GM21529 (cell line): ENCODE data around the gene ALPL.
"Not testable (repeated sequence)": the region's sequence is repeated elsewhere in the genome, so short reads cannot be mapped to it uniquely, and the experiment has no call there.

ENCODE experiments used
- ATAC-seq: cut with Tn5 transposase; IDR thresholded peaks from one replicate; pipeline ENCODE4 v1.9.1; 2021; ENCODE audit not compliant: unreplicated experiment

ALPL gene

GRCh38 chr1:21553116-21553926, 44.1 kb downstream of the ALPL start:
- no peak for ATAC-seq

DNA sequence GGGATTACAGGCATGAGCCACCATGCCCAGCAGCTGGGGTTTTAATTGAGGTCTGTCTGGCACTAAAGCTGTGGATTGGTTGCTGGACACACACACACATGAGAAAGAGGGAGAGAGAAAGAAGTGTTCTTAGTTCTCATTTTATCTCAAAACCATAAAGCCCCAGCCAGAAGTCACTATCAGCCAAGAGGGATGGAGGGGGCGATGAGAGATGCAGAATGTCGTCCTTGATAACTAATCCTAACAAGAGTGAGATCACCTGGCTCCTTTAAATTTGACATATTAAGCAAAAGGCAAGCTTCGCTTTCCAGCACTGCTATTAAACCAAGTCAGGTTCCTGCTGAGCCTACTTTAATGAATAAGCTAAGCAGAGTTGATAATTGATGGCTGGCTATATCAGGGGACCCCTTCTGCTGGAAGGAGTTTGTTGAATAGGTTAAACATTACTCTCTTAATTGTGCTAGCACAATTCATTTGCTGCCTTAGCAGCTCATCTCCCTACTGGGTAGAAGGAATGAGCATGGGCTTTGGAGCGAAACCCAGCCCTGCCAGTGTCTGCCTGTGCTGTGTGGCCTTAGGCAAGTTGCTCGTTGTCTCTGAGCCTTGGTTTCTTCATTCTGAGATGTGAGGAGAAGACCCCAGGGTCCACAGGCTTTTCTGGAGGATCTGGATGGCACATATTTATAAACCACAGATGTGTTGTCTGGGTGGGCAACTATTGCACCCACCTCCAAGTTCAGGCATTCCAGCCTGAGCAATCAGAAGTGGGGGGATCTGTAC, 50.8 kb downstream of the ALPL start:
- ATAC-seq, result no peak

GRCh38 chr1:21560916-21561638, 51.9 kb downstream of the ALPL start:
- no peak for ATAC-seq

DNA sequence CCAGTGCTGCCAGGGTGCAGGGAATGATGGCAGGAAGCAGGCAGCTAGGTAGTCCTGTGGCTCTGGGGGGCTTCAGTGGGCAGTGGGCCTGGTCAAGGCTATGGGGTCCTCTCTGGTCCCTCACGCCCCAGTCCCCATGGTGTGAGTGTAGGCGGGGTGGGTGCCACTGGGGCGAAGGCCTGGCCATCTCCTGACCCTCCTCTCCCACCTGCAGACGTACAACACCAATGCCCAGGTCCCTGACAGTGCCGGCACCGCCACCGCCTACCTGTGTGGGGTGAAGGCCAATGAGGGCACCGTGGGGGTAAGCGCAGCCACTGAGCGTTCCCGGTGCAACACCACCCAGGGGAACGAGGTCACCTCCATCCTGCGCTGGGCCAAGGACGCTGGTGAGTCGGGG, 53.7 kb downstream of the ALPL start:
- no peak for ATAC-seq

DNA sequence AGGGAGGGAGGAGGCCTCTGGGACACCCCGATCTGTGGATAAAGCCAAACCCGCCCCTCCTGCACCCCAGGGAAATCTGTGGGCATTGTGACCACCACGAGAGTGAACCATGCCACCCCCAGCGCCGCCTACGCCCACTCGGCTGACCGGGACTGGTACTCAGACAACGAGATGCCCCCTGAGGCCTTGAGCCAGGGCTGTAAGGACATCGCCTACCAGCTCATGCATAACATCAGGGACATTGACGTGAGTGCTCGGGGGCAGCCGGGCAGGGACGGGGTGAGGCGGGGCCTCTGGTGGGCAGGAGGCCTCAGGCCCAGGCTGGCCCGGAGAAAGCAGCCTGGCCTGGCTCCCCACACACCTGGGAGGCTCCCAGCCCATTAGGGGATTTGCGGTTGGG, 54.7 kb downstream of the ALPL start:
- no peak for ATAC-seq

GRCh38 chr1:21564521-21565095, 55.4 kb downstream of the ALPL start:
- ATAC-seq, result no peak

DNA sequence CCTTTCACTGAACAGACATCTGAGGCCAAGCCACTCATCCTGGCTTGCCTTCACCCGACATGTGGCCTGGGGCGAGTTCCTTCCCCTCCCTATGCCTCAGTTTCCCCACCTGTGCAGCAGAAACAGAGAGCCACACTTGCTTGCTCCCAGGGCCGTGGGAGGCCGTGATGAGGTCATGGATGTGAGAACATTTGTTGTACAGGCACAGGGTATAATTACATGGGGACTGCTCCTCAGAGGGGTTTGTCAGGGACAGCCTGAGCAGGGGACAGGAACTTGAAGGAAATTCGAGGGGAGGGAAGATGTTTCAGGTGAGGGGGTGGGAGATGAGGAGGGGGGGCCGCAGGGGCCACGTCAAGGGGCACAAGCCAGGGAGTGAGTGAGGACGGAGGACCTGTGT, 56.1 kb downstream of the ALPL start:
- no peak for ATAC-seq

GRCh38 chr1:21566361-21566760, 57.1 kb downstream of the ALPL start:
- ATAC-seq, result not testable (repeated sequence)

DNA sequence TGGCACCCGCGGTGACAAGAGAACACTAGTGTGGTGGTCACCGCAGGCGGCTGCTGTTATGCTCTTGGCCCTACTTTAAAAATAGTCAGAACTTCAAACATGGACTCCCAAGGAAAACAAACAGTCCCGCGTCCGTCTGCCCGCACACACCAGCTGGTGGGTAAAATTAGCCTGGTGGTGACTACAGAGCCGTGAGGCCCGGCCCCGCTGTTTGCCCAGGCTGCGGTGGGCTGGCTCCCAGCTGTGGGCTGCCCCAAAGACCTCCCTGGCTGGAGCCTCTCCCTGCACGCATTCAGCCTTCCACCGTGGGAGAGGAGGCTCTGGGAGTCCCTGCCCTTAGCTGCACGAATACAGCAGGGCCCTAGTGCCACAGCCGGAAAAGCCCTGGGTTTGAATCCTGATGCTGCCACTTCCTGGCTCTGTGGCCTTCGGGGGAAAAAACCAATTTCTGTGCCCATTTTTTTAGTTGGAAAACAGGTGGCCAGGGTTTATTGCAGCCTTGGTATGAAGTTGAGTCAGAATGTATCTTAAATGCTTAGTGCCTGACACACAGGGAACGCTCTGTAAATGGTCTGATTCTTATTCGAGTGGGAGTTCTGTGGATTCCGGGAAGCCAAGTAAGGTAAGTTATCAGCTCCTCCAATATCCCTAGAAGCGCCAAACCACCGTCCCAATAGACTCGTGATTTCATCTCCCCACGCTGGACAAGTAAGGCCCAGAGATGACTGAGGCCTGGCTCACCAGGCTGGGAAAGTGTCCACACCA, 58.2 kb downstream of the ALPL start:
- no peak for ATAC-seq

DNA sequence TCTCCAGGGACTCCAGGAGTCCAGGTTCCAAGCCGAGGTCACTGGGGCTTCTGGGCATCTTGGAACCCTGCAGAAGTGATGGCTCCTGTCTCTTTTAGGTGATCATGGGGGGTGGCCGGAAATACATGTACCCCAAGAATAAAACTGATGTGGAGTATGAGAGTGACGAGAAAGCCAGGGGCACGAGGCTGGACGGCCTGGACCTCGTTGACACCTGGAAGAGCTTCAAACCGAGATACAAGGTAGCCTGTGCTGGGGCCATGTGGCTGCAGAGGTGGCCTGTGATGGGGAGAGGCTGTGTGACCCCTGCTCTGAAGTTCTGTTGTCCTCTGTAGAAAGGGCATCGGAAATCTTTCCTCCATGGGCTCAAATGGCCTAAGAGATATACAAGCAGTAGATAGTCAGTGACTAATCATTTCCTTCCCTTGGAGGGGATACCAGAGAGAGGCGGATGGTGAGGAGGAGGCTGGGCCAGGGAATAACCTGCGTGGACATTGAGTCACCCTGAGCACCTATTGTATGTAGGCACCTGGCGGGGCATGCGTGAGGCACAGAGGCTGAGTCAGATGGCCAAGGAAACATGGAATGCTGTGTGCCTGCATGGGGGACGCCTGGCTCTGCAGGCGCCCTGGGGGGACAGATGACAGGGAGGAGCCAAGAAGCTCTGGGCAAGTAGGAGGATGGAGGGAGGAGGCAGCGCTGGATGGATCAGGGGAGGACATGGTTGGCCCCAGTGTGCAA, 59.0 kb downstream of the ALPL start:
- no peak for ATAC-seq

GRCh38 chr1:21568809-21569385, 59.7 kb downstream of the ALPL start:
- no peak for ATAC-seq

DNA sequence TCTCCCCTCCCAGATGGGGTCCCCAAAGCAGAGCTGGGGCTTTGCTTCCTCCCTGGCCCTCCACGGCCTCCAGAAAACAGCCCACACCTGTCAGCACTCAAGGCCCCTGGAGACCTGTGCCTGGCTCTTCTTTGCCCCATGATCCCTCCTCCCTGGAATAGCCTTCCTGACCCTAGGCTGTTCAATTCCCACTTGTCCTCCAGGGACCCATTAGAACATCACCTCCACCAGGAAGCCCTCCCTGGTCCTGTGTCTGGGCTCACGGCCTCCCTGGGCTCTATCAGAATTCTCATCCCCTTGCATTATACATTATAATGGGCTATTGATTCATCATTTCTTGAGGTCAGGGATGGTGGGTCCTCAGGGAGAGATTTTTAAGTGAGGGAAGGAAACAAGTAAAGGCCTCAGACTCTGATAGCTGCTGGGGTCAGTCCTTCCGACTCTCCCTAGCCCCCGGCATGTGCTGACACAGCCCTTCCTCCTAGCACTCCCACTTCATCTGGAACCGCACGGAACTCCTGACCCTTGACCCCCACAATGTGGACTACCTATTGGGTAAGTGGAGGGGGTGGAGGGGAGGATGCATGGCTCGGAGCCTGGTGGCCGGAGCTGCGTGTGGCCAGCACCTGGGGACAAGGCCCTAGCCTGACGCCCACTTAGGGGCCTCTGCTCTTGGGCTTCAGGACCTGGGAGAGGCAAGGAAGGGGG, 60.8 kb downstream of the ALPL start:
- ATAC-seq, result no peak

DNA sequence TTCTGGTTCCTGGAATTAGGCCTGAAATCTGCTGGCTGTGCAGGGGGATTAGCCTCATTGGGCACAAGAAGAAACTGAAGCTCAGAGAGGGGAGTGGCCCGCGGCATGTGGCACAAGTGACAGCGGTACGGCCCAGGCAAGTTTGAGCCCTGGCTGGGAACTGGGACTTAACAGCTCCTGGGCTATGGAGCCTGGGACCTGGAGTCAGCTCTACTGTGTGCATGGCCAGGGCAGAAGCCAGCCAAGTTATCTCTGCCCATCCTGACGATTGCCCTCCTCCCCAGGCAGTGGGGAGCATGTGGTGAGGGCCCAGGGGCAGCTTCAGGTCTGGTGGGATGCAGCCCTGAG, 61.3 kb downstream of the ALPL start:
- ATAC-seq, result no peak

GRCh38 chr1:21570885-21571284, 61.7 kb downstream of the ALPL start:
- ATAC-seq, result no peak

DNA sequence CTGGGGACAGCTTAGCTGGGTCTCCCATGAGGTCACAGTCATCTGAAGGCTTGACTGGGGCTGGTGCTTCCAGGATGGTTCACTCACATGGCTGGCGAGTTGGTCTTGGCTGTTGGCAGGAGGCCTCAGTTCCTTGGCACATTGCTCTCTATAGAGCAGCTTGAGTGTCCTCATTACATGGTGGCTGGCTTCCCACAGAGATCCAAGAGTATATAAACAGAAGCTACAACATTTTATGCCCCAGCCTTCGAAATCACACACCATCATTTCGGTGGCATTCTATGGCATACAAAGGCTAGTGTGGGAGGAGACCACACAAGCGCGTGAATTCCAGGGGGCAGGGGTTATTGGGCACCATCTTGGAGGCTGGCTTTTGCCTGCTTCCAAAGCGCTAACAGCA, 63.0 kb downstream of the ALPL start:
- ATAC-seq, result no peak

- no peak for ATAC-seq
Observed at GRCh38 chr1:21572735-21573277, 63.6 kb downstream of the ALPL start.

DNA sequence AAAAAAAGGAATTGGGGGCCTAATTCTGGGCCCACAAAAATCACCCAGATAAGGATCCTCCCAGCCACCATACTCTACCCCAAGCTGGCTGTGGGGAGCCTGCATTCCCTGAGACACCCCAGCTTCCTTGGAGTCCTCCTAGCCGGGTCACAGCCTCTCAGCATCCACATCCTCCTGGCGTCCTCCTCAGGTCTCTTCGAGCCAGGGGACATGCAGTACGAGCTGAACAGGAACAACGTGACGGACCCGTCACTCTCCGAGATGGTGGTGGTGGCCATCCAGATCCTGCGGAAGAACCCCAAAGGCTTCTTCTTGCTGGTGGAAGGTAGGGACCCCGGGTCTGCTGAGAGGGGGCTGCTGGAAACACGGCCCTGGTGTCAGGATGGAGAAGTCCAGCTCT, 64.3 kb downstream of the ALPL start:
- ATAC-seq, result no peak

DNA sequence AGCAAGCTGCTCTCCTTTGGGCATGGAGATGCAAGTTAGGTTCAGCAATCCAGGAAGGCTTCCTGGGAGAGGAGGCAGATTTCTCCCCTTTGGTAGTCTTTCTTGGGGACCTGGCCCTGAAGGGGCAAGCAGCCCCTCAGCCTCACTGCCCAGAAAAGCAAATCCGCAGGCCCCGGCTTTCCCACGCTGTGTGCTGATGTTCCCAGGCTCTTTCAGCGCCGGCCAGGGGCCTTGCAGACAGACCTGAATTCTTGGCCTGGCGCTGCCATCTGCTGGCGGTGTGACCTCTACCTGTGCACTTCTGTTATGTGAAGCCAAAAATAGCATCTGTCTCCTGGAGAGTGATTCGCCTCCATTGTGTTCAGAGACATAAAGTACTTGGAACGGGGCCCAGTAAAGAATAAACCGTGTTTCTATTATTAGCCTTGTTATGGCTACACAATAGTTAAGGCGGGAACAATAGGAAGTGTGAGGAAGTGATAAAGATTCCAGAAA, 64.8 kb downstream of the ALPL start:
- ATAC-seq, result no peak
